AG04449 (cell line): ENCODE data around the gene FAM229B.

ENCODE experiments used
- CTCF ChIA-PET: fragments of 350-600 bp; formaldehyde crosslinking; extraction: SDS; loops from one replicate; lab custom pipeline; 2021; ENCODE audit warnings: antibody characterized with exemption; lab: Yijun Ruan, JAX
- POLR2A ChIA-PET: fragments of 400-600, 350-600 bp; formaldehyde crosslinking; extraction: SDS; loops from one replicate; lab custom pipeline; 2020; ENCODE audit warnings: antibody characterized with exemption, inconsistent platforms; lab: Yijun Ruan, JAX
- DNase-seq: peaks from one replicate; pipeline ENCODE4 v3.0.0-alpha.2; 2010; ENCODE audit warnings: low read depth, low spot score
- H3K4me3 ChIP-seq: 2 replicates; pipeline ENCODE4 v1.5.1; 2011; ENCODE audit warnings: low read depth, mild to moderate bottlenecking, control low read depth, low read length
- CTCF ChIP-seq: IDR thresholded peaks from one replicate; pipeline ENCODE4 v1.5.1; 2011; ENCODE audit warnings: mild to moderate bottlenecking, moderate library complexity, low read length, control low read depth, inconsistent platforms; ENCODE audit not compliant: insufficient read depth; ENCODE audit errors: missing control alignments

Gene FAM229B

DNA sequence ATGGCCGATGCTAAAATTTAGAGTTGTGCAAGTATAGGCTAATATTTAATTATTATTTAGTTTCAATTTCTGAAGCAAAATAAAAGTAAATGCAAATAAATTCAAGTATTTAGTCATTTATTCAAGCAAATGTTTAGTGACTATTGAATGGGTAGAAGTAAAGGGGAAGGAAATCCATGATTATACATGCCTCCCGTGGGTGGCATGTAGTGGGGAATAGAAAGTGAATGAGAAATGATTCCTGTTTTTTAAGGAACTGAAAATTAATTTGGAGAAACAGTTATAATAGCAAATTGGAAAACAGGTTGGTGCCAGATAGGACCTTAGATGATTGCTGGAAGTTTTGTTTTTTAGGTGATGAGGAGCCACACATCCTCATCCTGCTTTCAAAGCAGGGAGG is 35.4 kb downstream of the FAM229B start:
- CTCF ChIA-PET: interaction anchor here (1.7 kb wide), 1 partner anchor 36 kb away, joined by 3 read pairs; no protein-coding TSS in a partner anchor
- TF ChIP-seq CTCF: no peak
- POLR2A ChIA-PET: no interaction called here
- DNase-seq: no peak
- H3K4me3 ChIP-seq: no peak overlapping the region

GRCh38 chr6:112123982-112124381 is 36.6 kb downstream of the FAM229B start:
- no peak overlapping the region for H3K4me3 ChIP-seq
- POLR2A ChIA-PET: no interaction called here
- CTCF ChIA-PET: interaction anchor here (1.7 kb wide), 1 partner anchor 38 kb away, joined by 3 read pairs; no protein-coding TSS in a partner anchor
- DNase-seq: no peak
- TF ChIP-seq CTCF: no peak

- CTCF ChIA-PET: interaction anchor here (1.3 to 3.1 kb wide), 2 partner anchors 41 to 53 kb away, joined by 3 to 11 read pairs; partner anchors contain the start of genes FAM229B and TUBE1
- no peak for DNase-seq
- POLR2A ChIA-PET: no interaction called here
- no peak overlapping the region for H3K4me3 ChIP-seq
- TF ChIP-seq CTCF: no peak
These were observed 40.8 kb downstream of the FAM229B start for GRCh38 chr6:112128208-112128607.

DNA sequence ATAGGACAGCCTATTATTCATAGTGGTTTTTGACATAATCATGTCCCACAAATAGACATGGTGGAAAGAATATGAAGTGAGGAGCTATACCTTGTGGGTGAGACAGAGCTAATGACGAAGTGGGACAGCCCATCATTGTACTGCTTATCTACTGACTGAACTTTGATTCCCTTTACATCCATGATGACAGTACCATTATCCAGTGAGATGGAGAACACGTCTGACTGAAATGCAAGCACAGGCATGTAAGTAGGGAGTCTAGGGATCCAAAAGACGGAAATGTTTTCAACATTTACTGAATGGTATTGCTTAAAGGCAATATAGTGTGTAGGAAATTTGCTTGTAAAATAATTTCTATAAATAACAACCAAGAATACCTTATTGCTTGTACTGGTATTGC is 43.5 kb downstream of the FAM229B start:
- ChIA-PET CTCF (interaction anchor here (1.3 to 3.1 kb wide), 2 partner anchors 31 to 44 kb away, joined by 5 to 11 read pairs; partner anchors contain the start of genes FAM229B and TUBE1), POLR2A (no interaction called here)
- DNase-seq: no peak
- TF ChIP-seq CTCF: no peak
- no peak overlapping the region for H3K4me3 ChIP-seq

GRCh38 chr6:112139052-112139451 is 51.7 kb downstream of the FAM229B start:
- TF ChIP-seq CTCF: no peak
- POLR2A ChIA-PET: no interaction called here
- CTCF ChIA-PET: no interaction called here
- H3K4me3 ChIP-seq: no peak overlapping the region
- no peak for DNase-seq

DNA sequence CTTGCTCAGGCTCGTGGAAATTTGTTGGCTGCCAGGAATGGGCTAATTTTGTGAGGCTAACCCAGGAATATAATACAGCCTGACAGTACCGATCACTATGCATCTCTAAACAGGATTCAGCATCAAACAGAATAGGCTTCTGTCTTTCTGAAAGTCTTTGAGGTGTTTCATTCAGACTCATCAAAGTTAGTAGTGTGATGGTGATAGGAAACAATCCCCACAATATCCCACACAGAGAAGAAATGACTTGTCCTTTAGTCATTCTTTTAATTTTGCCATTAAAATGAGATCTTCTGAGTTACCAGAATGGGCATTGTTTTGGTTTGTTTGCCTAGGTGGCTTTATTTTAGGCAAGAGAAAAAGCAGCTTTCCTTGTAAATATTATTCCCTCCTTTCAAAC is 54.3 kb downstream of the FAM229B start:
- H3K4me3 ChIP-seq: no peak overlapping the region
- POLR2A ChIA-PET: no interaction called here
- CTCF ChIA-PET: no interaction called here
- DNase-seq: no peak
- TF ChIP-seq CTCF: no peak
